Hindlimb muscle (tissue), 1 donor: ENCODE measurements around the gene FAM234B. TPM values are rescaled to one million over a fixed set of nuclear protein-coding genes. Genes with fewer than 3 reads are reported as not detected.

Source experiments
- DNase-seq: peaks from one replicate; pipeline ENCODE4 v3.0.0-alpha.2; 2013
- polyA plus RNA-seq: library from polyadenylated mRNA; unstranded; fragments of 120-200 nt; gene quantifications from one replicate; pipeline ENCODE4 v1.2.1, GENCODE V29; 2013; ENCODE audit not compliant: insufficient read length

FAM234B gene
- polyA plus RNA-seq, 1 donor, result 4.1 TPM

- no peak for DNase-seq
These were observed 80.7 kb downstream of the FAM234B start for GRCh38 chr12:13124656-13125505.

DNA sequence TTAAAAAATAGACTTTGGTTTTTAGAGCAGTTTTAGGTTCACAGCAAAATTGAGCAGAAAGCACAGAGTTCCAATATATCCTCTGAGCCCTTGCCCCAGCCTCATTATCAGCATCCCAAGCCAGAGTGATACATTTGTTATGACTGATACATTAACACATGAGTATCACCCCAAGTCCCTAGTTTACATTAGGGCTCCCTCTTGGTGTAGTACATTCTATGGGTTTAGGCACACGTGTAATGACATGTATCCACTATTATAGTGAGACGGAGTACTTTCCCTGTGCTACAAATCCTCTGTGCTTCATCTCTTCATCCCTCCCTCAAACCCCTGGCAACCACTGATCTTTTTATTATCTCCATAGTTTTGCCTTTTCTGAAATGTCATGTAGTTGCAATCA, 81.8 kb downstream of the FAM234B start:
- DNase-seq, result no peak

GRCh38 chr12:13126494-13126893, 82.3 kb downstream of the FAM234B start:
- DNase-seq, result no peak

DNA sequence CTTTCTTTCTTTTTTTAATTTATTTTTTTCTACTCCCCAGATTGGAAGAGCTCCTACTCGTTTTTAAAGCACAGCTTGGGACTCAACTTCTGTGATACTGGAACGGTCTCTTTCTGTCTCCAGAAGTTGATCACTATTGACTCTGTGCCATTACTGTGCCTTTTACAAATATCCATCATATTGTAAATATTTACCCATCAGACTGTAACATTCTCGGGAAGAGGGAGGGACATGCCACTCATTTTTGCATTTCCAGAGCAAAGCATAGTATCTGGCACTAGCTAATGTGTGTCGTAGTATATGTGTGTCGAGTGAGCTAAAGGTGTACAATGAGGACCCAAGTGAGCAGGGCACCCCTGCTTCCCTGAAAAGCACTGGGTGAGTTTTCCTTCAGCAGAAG, 83.3 kb downstream of the FAM234B start:
- no peak for DNase-seq

- no peak for DNase-seq
These were observed 84.2 kb downstream of the FAM234B start for GRCh38 chr12:13128291-13128965.

DNA sequence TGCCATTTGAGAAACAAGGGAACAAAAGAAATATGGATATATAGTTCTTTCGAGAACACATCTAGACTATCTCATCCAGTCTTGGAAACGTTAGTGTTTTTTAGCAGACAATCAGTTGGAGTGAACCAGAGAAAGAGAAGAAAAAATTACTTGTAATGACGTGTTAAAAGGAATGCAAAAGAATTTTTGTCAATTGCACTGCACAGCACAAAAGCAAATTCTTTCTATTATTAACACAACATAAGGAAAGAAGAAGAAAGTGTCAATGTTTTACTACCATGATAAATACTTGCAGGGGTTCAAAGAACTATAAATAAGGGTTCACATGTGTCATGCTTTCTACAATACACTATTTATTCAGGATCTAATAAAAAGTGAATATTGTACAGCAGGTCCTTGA, 86.8 kb downstream of the FAM234B start:
- no peak for DNase-seq

Other genes starting within 250 kb of the FAM234B start
- gene DDX47, start 231.0 kb upstream of the FAM234B start, polyA plus RNA-seq, result 46.3 TPM
- gene GPRC5A, start 152.8 kb upstream of the FAM234B start, polyA plus RNA-seq, result 1.4 TPM
- not detected for gene GPRC5D, start 92.2 kb upstream of the FAM234B start, polyA plus RNA-seq
- gene HEBP1, start 44.1 kb upstream of the FAM234B start, polyA plus RNA-seq, result 43.8 TPM
- 19.1 TPM for gene GSG1, start 59.3 kb downstream of the FAM234B start, polyA plus RNA-seq
- 111 TPM for gene EMP1, start 152.3 kb downstream of the FAM234B start, polyA plus RNA-seq